Endometrium (tissue), 2 donors: ENCODE measurements around the gene LRRC3.

ENCODE experiments used
- FAIRE-seq: peaks from 2 replicates; lab custom pipeline; 2012; peaks lifted over from hg19 to GRCh38; lab: Jason Lieb, UNC
- donor health status: control.
- donor health status: control.

The LRRC3 gene

GRCh38 chr21:44456915-44457736 is 1.8 kb downstream of the LRRC3 start:
- no peak for FAIRE-seq

GRCh38 chr21:44458971-44459711 is 3.8 kb downstream of the LRRC3 start:
- FAIRE-seq, result no peak

- FAIRE-seq, result no peak
Observed at GRCh38 chr21:44459712-44460440, 4.6 kb downstream of the LRRC3 start.

- no peak for FAIRE-seq
Observed at GRCh38 chr21:44460441-44460755, 5.1 kb downstream of the LRRC3 start.

- no peak for FAIRE-seq
Observed at GRCh38 chr21:44461005-44461404, 5.7 kb downstream of the LRRC3 start.

- no peak for FAIRE-seq
Observed at GRCh38 chr21:44461464-44462001, 6.2 kb downstream of the LRRC3 start.

GRCh38 chr21:44462086-44462833 is 7.0 kb downstream of the LRRC3 start:
- FAIRE-seq, result no peak

- FAIRE-seq, result no peak
Observed at GRCh38 chr21:44462834-44463200, 7.5 kb downstream of the LRRC3 start.

GRCh38 chr21:44463724-44464123 is 8.4 kb downstream of the LRRC3 start:
- FAIRE-seq, result no peak

- no peak for FAIRE-seq
Observed at GRCh38 chr21:44464351-44464750, 9.0 kb downstream of the LRRC3 start.

- FAIRE-seq, result no peak
Observed at GRCh38 chr21:44466351-44466954, 11.1 kb downstream of the LRRC3 start.

GRCh38 chr21:44466996-44467858 is 11.9 kb downstream of the LRRC3 start:
- no peak for FAIRE-seq

GRCh38 chr21:44467859-44468195 is 12.5 kb downstream of the LRRC3 start:
- FAIRE-seq, result no peak

GRCh38 chr21:44471341-44471740 is 16.0 kb downstream of the LRRC3 start:
- no peak for FAIRE-seq

- no peak for FAIRE-seq
Observed at GRCh38 chr21:44471996-44472395, 16.7 kb downstream of the LRRC3 start.

- no peak for FAIRE-seq
Observed at GRCh38 chr21:44473915-44474555, 18.7 kb downstream of the LRRC3 start.

GRCh38 chr21:44475266-44475845 is 20.0 kb downstream of the LRRC3 start:
- FAIRE-seq, result no peak

GRCh38 chr21:44477131-44477530 is 21.8 kb downstream of the LRRC3 start:
- no peak for FAIRE-seq

GRCh38 chr21:44477712-44478111 is 22.4 kb downstream of the LRRC3 start:
- no peak for FAIRE-seq
